K562 (cell line): ENCODE data around the gene PLA2G15. TPM values are rescaled to one million over a fixed set of nuclear protein-coding genes. Genes with fewer than 3 reads are reported as not detected.

Source experiments
- ATAC-seq: fragments of 200-7000 bp; cut with Tn5 transposase; 3 replicates; pipeline ENCODE4 v1.9.1; 2020; ENCODE audit warnings: moderate library complexity
- BruUV-seq: library from RNA; stranded (reverse); fragments of 400-500 nt; replicated peaks from 2 replicates; lab custom pipeline; 2021; lab: Mats Ljungman, UMichigan
- CTCF ChIA-PET: fragments of 300-600 bp; formaldehyde crosslinking; extraction: SDS; loops from one replicate; lab custom pipeline; 2021; ENCODE audit warnings: low intra/inter-chr PET ratio; lab: Yijun Ruan, JAX
- POLR2A ChIA-PET: fragments of 300-600, 350-650 bp; sonication (Branson Sonifier 250); formaldehyde crosslinking; extraction: SDS; loops from one replicate; lab custom pipeline; 2021; ENCODE audit warnings: antibody characterized with exemption, inconsistent platforms; lab: Yijun Ruan, JAX
- DNase-seq, 4 experiments: peaks; one replicate each; pipeline versions ENCODE4 v3.0.0 to v3.0.0-alpha.2; 2011 to 2018; ENCODE audit warnings: low spot score in 3 of 4, mixed read lengths in 3 of 4; ENCODE audit errors: extremely low read depth in 1 of 4
- FAIRE-seq: peaks from 2 replicates; lab custom pipeline; 2011; peaks lifted over from hg19 to GRCh38; lab: Jason Lieb, UNC
- H2AFZ ChIP-seq: 2 replicates; pipeline ENCODE4 v1.6.0; 2011; ENCODE audit warnings: low read depth, low read length, control low read depth, inconsistent platforms
- H3K27ac ChIP-seq: fragments of 200-600 bp; 3 replicates; pipeline ENCODE4 v1.8.0; 2011; ENCODE audit warnings: low read depth, mild to moderate bottlenecking, control low read depth, inconsistent platforms, low read length, moderate library complexity, mixed read lengths; ENCODE audit errors: extremely low read depth
- H3K27me3 ChIP-seq, 2 experiments: fragments of 300-600 bp in 1 of 2; 2 replicates in 1 of 2; 3 replicates in 1 of 2; pipeline versions ENCODE4 v1.6.0 to v1.8.0; 2011; ENCODE audit warnings: inconsistent platforms in 2 of 2, low read length in 2 of 2, mild to moderate bottlenecking in 1 of 2, mixed read lengths in 1 of 2, moderate library complexity in 1 of 2; ENCODE audit not compliant: control insufficient read depth in 2 of 2, insufficient read depth in 2 of 2
- H3K36me3 ChIP-seq: fragments of 300-600 bp; 3 replicates; pipeline ENCODE4 v1.8.0; 2011; ENCODE audit warnings: mild to moderate bottlenecking, low read length, inconsistent platforms; ENCODE audit not compliant: control insufficient read depth, insufficient read depth
- H3K4me1 ChIP-seq, 2 experiments: fragments of 200-600 bp in 1 of 2; replicated peaks in 1 of 2; 2 replicates in 1 of 2; 3 replicates in 1 of 2; pipeline versions ENCODE4 v1.5.1 to v1.8.0; 2011; ENCODE audit warnings: inconsistent platforms in 2 of 2, low read length in 2 of 2, mild to moderate bottlenecking in 1 of 2, mixed read lengths in 1 of 2, moderate library complexity in 1 of 2; ENCODE audit not compliant: control insufficient read depth in 2 of 2, insufficient read depth in 2 of 2
- H3K4me2 ChIP-seq: 2 replicates; pipeline ENCODE4 v1.6.1; 2011; ENCODE audit warnings: low read length, control low read depth, inconsistent platforms, mixed read lengths; ENCODE audit not compliant: insufficient read depth
- H3K4me3 ChIP-seq: fragments of 200-600 bp; sonication (generic), shearing (Covaris generic); 2 replicates; pipeline ENCODE4 v1.5.1; 2016; ENCODE audit warnings: control low read depth, inconsistent platforms
- H3K79me2 ChIP-seq: fragments of 200-600 bp; 3 replicates; pipeline ENCODE4 v1.8.0; 2011; ENCODE audit warnings: low read length, inconsistent platforms; ENCODE audit not compliant: control insufficient read depth, insufficient read depth
- H3K9ac ChIP-seq, 2 experiments: 2 replicates each; pipeline versions ENCODE4 v1.6.0 to v1.6.1; 2011; ENCODE audit warnings: low read depth in 2 of 2, low read length in 2 of 2, control low read depth in 1 of 2, inconsistent platforms in 1 of 2, mild to moderate bottlenecking in 1 of 2, mixed read lengths in 1 of 2; ENCODE audit not compliant: insufficient read depth in 1 of 2
- H3K9me1 ChIP-seq: one replicate; pipeline ENCODE4 v1.6.0; 2011; ENCODE audit warnings: inconsistent platforms, mild to moderate bottlenecking, low read length, moderate library complexity; ENCODE audit not compliant: control insufficient read depth, insufficient read depth
- H3K9me3 ChIP-seq: replicated peaks from 2 replicates; pipeline ENCODE4 v1.5.1; 2011; ENCODE audit warnings: low read depth, low read length, inconsistent platforms; ENCODE audit not compliant: control insufficient read depth, insufficient read depth
- H4K20me1 ChIP-seq: replicated peaks from 2 replicates; pipeline ENCODE4 v1.6.1; 2011; ENCODE audit warnings: low read length, inconsistent platforms, mixed read lengths; ENCODE audit not compliant: control insufficient read depth, insufficient read depth
- GABPB1 ChIP-seq: sonication (generic); formaldehyde crosslinking; IDR thresholded peaks from 2 replicates; pipeline ENCODE4 v1.8.0; 2022; ENCODE audit warnings: mild to moderate bottlenecking, missing genetic modification reagents
- GTF2E2 ChIP-seq: fragments of 200-800 bp; sonication (Bioruptor generic); IDR thresholded peaks from 2 replicates; pipeline ENCODE4 v1.6.1; 2016; ENCODE audit warnings: missing genetic modification characterization, missing compliant biosample characterization
- HDAC2 ChIP-seq: fragments of 450-650 bp; IDR thresholded peaks from 2 replicates; pipeline ENCODE4 v1.6.1; 2016; ENCODE audit warnings: mild to moderate bottlenecking
- NBN ChIP-seq: fragments of 450-650 bp; IDR thresholded peaks from 2 replicates; pipeline ENCODE4 v1.6.1; 2016; ENCODE audit warnings: low read depth, mild to moderate bottlenecking
- NFRKB ChIP-seq: fragments of 450-650 bp; IDR thresholded peaks from 2 replicates; pipeline ENCODE4 v1.6.1; 2016; ENCODE audit warnings: low read depth
- NR2C1 ChIP-seq, 2 experiments: fragments of 450-650 bp; IDR thresholded peaks; 2 replicates each; pipeline ENCODE4 v1.6.1; 2017; ENCODE audit warnings: mild to moderate bottlenecking in 2 of 2, antibody characterized with exemption in 1 of 2, inconsistent platforms in 1 of 2, missing compliant biosample characterization in 1 of 2, missing genetic modification characterization in 1 of 2
- PHF20 ChIP-seq: fragments of 450-650 bp; IDR thresholded peaks from 2 replicates; pipeline ENCODE4 v1.6.1; 2018; ENCODE audit not compliant: partially characterized antibody
- POLR2B ChIP-seq: fragments of 450-650 bp; IDR thresholded peaks from 2 replicates; pipeline ENCODE4 v1.6.1; 2018; ENCODE audit warnings: low read depth; ENCODE audit not compliant: partially characterized antibody
- RFX5 ChIP-seq: IDR thresholded peaks from 2 replicates; pipeline ENCODE4 v1.6.1; 2011; ENCODE audit warnings: low read depth, mild to moderate bottlenecking, improper control_type of control experiment, low read length
- SMARCE1 ChIP-seq: fragments of 450-650 bp; IDR thresholded peaks from 2 replicates; pipeline ENCODE4 v1.7.1; 2016; ENCODE audit warnings: mild to moderate bottlenecking
- SRSF7 ChIP-seq: fragments of 200-400 bp; formaldehyde crosslinking; optimal IDR thresholded peaks from 2 replicates; pipeline ENCODE3; 2017; ENCODE audit warnings: mild to moderate bottlenecking, low read depth, low read length
- TAF15 ChIP-seq: fragments of 200-400 bp; formaldehyde crosslinking; IDR thresholded peaks from 2 replicates; pipeline ENCODE4 v1.6.1; 2017; ENCODE audit warnings: mild to moderate bottlenecking, low read depth, low read length, moderate library complexity
- TAF7 ChIP-seq: fragments of 450-650 bp; IDR thresholded peaks from 2 replicates; pipeline ENCODE4 v1.6.1; 2016; ENCODE audit warnings: missing genetic modification characterization, missing compliant biosample characterization
- YBX1 ChIP-seq: fragments of 450-650 bp; IDR thresholded peaks from 2 replicates; pipeline ENCODE4 v1.7.1; 2016; ENCODE audit warnings: mild to moderate bottlenecking
- YY1 ChIP-seq, 3 experiments: IDR thresholded peaks; 2 replicates each; pipeline ENCODE4 v1.6.1; 2011; ENCODE audit warnings: low read length in 2 of 3, mild to moderate bottlenecking in 2 of 3, moderate library complexity in 2 of 3, borderline replicate concordance in 1 of 3, control low read depth in 1 of 3, low read depth in 1 of 3; ENCODE audit not compliant: insufficient read depth in 3 of 3, insufficient replicate concordance in 2 of 3, control insufficient read depth in 1 of 3, insufficient read length in 1 of 3; ENCODE audit errors: extremely low read depth in 1 of 3
- ZC3H4 ChIP-seq: sonication (generic); formaldehyde crosslinking; IDR thresholded peaks from 2 replicates; pipeline ENCODE4 v1.9.0; 2021; ENCODE audit warnings: missing genetic modification reagents, borderline replicate concordance
- ZKSCAN1 ChIP-seq: fragments of 150-350 bp; IDR thresholded peaks from 2 replicates; pipeline ENCODE4 v1.6.1; 2016; ENCODE audit warnings: low read depth, low read length
- WGBS: fragments of 100-300 bp; shearing (Covaris generic); methylation state at CpG from one replicate; pipeline ENCODE4 v1.1.6; 2016; ENCODE audit warnings: low coverage, mixed read lengths; ENCODE audit not compliant: insufficient coverage; ENCODE audit errors: missing lambda C conversion rate; 5-methylcytosine and 5-hydroxymethylcytosine counted together
- in situ Hi-C: fragments of 300-500 bp; cut with MboI; formaldehyde crosslinking; loops from 4 replicates; pipeline ENCODE4 v1.15.0; 2018; ENCODE audit warnings: inconsistent platforms, mixed read lengths
- intact Hi-C: fragments of 100-400 bp; cut with micrococcal nuclease; formaldehyde crosslinking; loops from 2 replicates; pipeline ENCODE4 v1.14.2; 2022
- polyA plus RNA-seq, 8 experiments: library from polyadenylated mRNA; depleted of rRNA in 4 of 8; stranded (reverse) in 5 of 8; unstranded in 3 of 8; fragments of >200 nt; fragmentation: Nextera tagmentation in 2 of 8; fragmentation: Illumina TruSeq in 1 of 8; extraction: Ambion mirVana in 2 of 8; extraction: Trizol in 1 of 8; gene quantifications; 2 replicates each; pipeline versions ENCODE4 v1.2.1 to v1.2.3, GENCODE V29; 2011 to 2014; ENCODE audit warnings: inconsistent platforms in 1 of 8, missing spikeins in 1 of 8
- total RNA-seq, 7 experiments: library from RNA; depleted of rRNA in 6 of 7; stranded (reverse); fragments of >200 nt in 6 of 7; fragmentation: Illumina TruSeq in 2 of 7; extraction: Trizol in 2 of 7; gene quantifications; 2 replicates each; pipeline versions ENCODE4 v1.2.1 to v1.2.3, GENCODE V29; 2011 to 2021; ENCODE audit warnings: low replicate concordance in 1 of 7
- TF ChIP-seq, protein P1 (sequence below), 3 experiments: fragments of 200-800 bp in 1 of 3; sonication (Bioruptor generic) in 1 of 3; sonication (generic) in 1 of 3; formaldehyde crosslinking in 1 of 3; IDR thresholded peaks; 2 replicates each; pipeline versions ENCODE4 v1.6.1 to v1.8.0; 2016 to 2022; ENCODE audit warnings: mild to moderate bottlenecking in 2 of 3, missing compliant biosample characterization in 2 of 3, missing genetic modification characterization in 2 of 3, missing genetic modification reagents in 1 of 3
- TF ChIP-seq, protein P2 (sequence below): fragments of 450-650 bp; conservative IDR thresholded peaks from 2 replicates; pipeline ENCODE4 v1.6.1; 2016; ENCODE audit warnings: missing genetic modification characterization, low read depth, mild to moderate bottlenecking, control low read depth, missing compliant biosample characterization

Gene PLA2G15
- total and polyA plus RNA-seq, 9 of the 15 experiments (the other 6 are each of a cell fraction or from before 2014, with no cell fraction given), result 0.42 to 8.6 (median 4.8) TPM

- Histone ChIP-seq H4K20me1 (peaks cover 23% of the 10 kb centered on the region; the same call in 1 of the 2 replicates), H2AFZ (peak overlapping the region; percentile 99), H3K4me2 (peak overlapping the region; percentile 97), H3K27ac (peak overlapping the region; percentile 95), H3K9me1 (no peaks in the 10 kb centered on the region), H3K9ac (peak overlapping the region; percentile 90 to 99), H3K36me3 (peaks cover 22% of the 10 kb centered on the region; the same call in 2 of the 3 replicates), H3K9me3 (no peaks in the 10 kb centered on the region), H3K4me1 (peaks cover 20 to 28% of the 10 kb centered on the region in 2 experiments), H3K4me3 (peak overlapping the region; percentile 97), H3K79me2 (peaks cover 54% of the 10 kb centered on the region), H3K27me3 (no peaks in the 10 kb centered on the region)
- intact Hi-C loops (no loop called here), in situ Hi-C loops (loop anchor here (5.0 kb wide), 1 partner anchor 64 kb away; no protein-coding TSS in a partner anchor)
- ATAC-seq (peak; percentile 8), DNase-seq (no peak), FAIRE-seq (peak; percentile 59)
- no TSS peak for BruUV-seq
- CTCF ChIA-PET, result interaction anchor here (5.1 kb wide), 1 partner anchor 65 kb away, joined by 73 read pairs; no protein-coding TSS in a partner anchor
- POLR2A ChIA-PET, result interaction anchor here (0.6 to 2.0 kb wide), 19 partner anchors 9 to 494 kb away, joined by 3 to 12 read pairs (median 4); partner anchors contain the start of genes PLA2G15, PRMT7 and SLC7A6OS
- WGBS, result 32% methylated on average over 11 of the region's 11 CpGs
- TF ChIP-seq GABPB1 (CRISPR knock-in tag) (no peak), NR2C1 (IDR thresholded peaks at IDR 0.05) (peak; percentile 23; the same call in 1 of the 2 replicates), NR2C1 (tag; IDR thresholded peaks at IDR 0.05) (0 out of 2 replicates have a peak, but pooled peaks have one; percentile 69), GTF2E2 (tag) (no peak), HDAC2 (peak; percentile 61), NFRKB (peak; percentile 43; the same call in 1 of the 2 replicates), NBN (peak; percentile 59; the same call in 1 of the 2 replicates), SMARCE1 (0 out of 2 replicates have a peak, but pooled peaks have one; percentile 45), TAF15 (0 out of 2 replicates have a peak, but pooled peaks have one; percentile 44), ZKSCAN1 (0 out of 2 replicates have a peak, but pooled peaks have one; percentile 15), PHF20 (no peak), YY1 (IDR thresholded peaks at IDR 0.05; ENCODE audit: borderline replicate concordance in 1 of 3, control insufficient read depth in 1 of 3, extremely low read depth in 1 of 3, insufficient read depth in 3 of 3, insufficient read length in 1 of 3, insufficient replicate concordance in 2 of 3, low read depth in 1 of 3, low read length in 2 of 3) (peak in 1 of 3 experiments; percentile 5), POLR2B (peak; percentile 32), ZC3H4 (CRISPR knock-in tag) (no peak), TAF7 (tag) (peak; percentile 55), RFX5 (no peak), YBX1 (no peak), SRSF7 (no peak)
- TF ChIP-seq, protein P1, sequence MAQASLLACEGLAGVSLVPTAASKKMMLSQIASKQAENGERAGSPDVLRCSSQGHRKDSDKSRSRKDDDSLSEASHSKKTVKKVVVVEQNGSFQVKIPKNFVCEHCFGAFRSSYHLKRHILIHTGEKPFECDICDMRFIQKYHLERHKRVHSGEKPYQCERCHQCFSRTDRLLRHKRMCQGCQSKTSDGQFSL (CRISPR knock-in tag; IDR thresholded peaks at IDR 0.05), result peak; percentile 71
- TF ChIP-seq, protein P1 (tag; IDR thresholded peaks at IDR 0.05), result peak in 1 of 2 experiments; percentile 62; a peak in 1 of 4 replicates
- TF ChIP-seq, protein P2, sequence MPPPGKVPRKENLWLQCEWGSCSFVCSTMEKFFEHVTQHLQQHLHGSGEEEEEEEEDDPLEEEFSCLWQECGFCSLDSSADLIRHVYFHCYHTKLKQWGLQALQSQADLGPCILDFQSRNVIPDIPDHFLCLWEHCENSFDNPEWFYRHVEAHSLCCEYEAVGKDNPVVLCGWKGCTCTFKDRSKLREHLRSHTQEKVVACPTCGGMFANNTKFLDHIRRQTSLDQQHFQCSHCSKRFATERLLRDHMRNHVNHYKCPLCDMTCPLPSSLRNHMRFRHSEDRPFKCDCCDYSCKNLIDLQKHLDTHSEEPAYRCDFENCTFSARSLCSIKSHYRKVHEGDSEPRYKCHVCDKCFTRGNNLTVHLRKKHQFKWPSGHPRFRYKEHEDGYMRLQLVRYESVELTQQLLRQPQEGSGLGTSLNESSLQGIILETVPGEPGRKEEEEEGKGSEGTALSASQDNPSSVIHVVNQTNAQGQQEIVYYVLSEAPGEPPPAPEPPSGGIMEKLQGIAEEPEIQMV (tag), result no peak
Observed at GRCh38 chr16:68263559-68264127, 18.5 kb downstream of the PLA2G15 start.
